ENCODE results near the gene CLEC11A. TPM values are rescaled to one million over a fixed set of nuclear protein-coding genes. Genes with fewer than 3 reads are reported as not detected.
A peak's percentile ranks its signal among the peaks of the same experiment; 100 is the strongest.

Gene CLEC11A
- total RNA-seq, 1 donor from 2014 or later = 6.0 TPM

- Mint-ChIP-seq H3K4me3 (ENCODE audit: unreplicated experiment) (peak overlapping the region; percentile 59), H3K36me3 (ENCODE audit: unreplicated experiment) (no peaks in the 10 kb centered on the region), H3K27ac (ENCODE audit: unreplicated experiment) (no peak overlapping the region), H3K27me3 (ENCODE audit: unreplicated experiment) (peaks cover 16% of the 10 kb centered on the region), H3K9me3 (ENCODE audit: unreplicated experiment) (no peaks in the 10 kb centered on the region), H3K4me1 (ENCODE audit: unreplicated experiment) (peaks cover 22% of the 10 kb centered on the region)
- TF ChIP-seq CTCF (IDR thresholded peaks at IDR 0.05) = no peak
- DNase-seq (ENCODE audit: extremely low spot score, unreplicated experiment) = no peak
Measured at GRCh38 chr19:50722201-50723013, 757 bp upstream of the CLEC11A start.

- TF ChIP-seq CTCF (IDR thresholded peaks at IDR 0.05) = no peak
- Mint-ChIP-seq H3K4me1 (ENCODE audit: unreplicated experiment) (peaks cover 22% of the 10 kb centered on the region), H3K9me3 (ENCODE audit: unreplicated experiment) (no peaks in the 10 kb centered on the region), H3K36me3 (ENCODE audit: unreplicated experiment) (no peaks in the 10 kb centered on the region), H3K27me3 (ENCODE audit: unreplicated experiment) (peaks cover 13% of the 10 kb centered on the region), H3K27ac (ENCODE audit: unreplicated experiment) (no peak overlapping the region), H3K4me3 (ENCODE audit: unreplicated experiment) (peak overlapping the region; percentile 88)
- no peak for DNase-seq (ENCODE audit: extremely low spot score, unreplicated experiment)
Measured at GRCh38 chr19:50723735-50724521, 764 bp downstream of the CLEC11A start.

GRCh38 chr19:50724522-50725217 is 1.5 kb downstream of the CLEC11A start:
- peaks cover 15% of the 10 kb centered on the region for H3K27me3 Mint-ChIP-seq (ENCODE audit: unreplicated experiment)
- H3K36me3 Mint-ChIP-seq (ENCODE audit: unreplicated experiment) = no peaks in the 10 kb centered on the region
- TF ChIP-seq CTCF (IDR thresholded peaks at IDR 0.05) = peak; percentile 76
- peak overlapping the region; percentile 68 for H3K27ac Mint-ChIP-seq (ENCODE audit: unreplicated experiment)
- H3K9me3 Mint-ChIP-seq (ENCODE audit: unreplicated experiment) = no peaks in the 10 kb centered on the region
- DNase-seq (ENCODE audit: extremely low spot score, unreplicated experiment) = peak; percentile 99
- peaks cover 22% of the 10 kb centered on the region for H3K4me1 Mint-ChIP-seq (ENCODE audit: unreplicated experiment)
- H3K4me3 Mint-ChIP-seq (ENCODE audit: unreplicated experiment) = peak overlapping the region; percentile 88

- Mint-ChIP-seq H3K36me3 (ENCODE audit: unreplicated experiment) (no peaks in the 10 kb centered on the region), H3K4me1 (ENCODE audit: unreplicated experiment) (peaks cover 17% of the 10 kb centered on the region), H3K9me3 (ENCODE audit: unreplicated experiment) (no peaks in the 10 kb centered on the region), H3K27me3 (ENCODE audit: unreplicated experiment) (peaks cover 11% of the 10 kb centered on the region), H3K27ac (ENCODE audit: unreplicated experiment) (peak overlapping the region; percentile 52), H3K4me3 (ENCODE audit: unreplicated experiment) (peak overlapping the region; percentile 88)
- DNase-seq (ENCODE audit: extremely low spot score, unreplicated experiment) = no peak
- TF ChIP-seq CTCF (IDR thresholded peaks at IDR 0.05) = no peak
Measured at GRCh38 chr19:50725218-50725910, 2.2 kb downstream of the CLEC11A start.

Measured in osteocyte (in vitro differentiated cells).